Suprapubic skin (tissue), 4 donors: ENCODE results near the gene MRPS34. TPM values are rescaled to one million over a fixed set of nuclear protein-coding genes. Genes with fewer than 3 reads are reported as not detected.

Experiments
- DNase-seq, 2 donors: peaks; one replicate each; pipeline ENCODE4 v3.0.0-alpha.2; 2019; ENCODE audit warnings: low spot score in 2 of 2
- H3K27ac ChIP-seq: fragments of 200-600 bp; sonication (generic); one replicate; pipeline ENCODE4 v1.5.1; 2019
- H3K27me3 ChIP-seq: fragments of 200-600 bp; sonication (generic); one replicate; pipeline ENCODE4 v1.5.1; 2019
- H3K36me3 ChIP-seq: fragments of 200-600 bp; sonication (generic); one replicate; pipeline ENCODE4 v1.5.1; 2019
- H3K4me1 ChIP-seq: fragments of 200-600 bp; sonication (generic); one replicate; pipeline ENCODE4 v1.5.1; 2019
- H3K4me3 ChIP-seq: fragments of 200-600 bp; sonication (generic); one replicate; pipeline ENCODE4 v1.5.1; 2019; ENCODE audit warnings: mild to moderate bottlenecking
- H3K9me3 ChIP-seq: fragments of 200-600 bp; sonication (generic); one replicate; pipeline ENCODE4 v1.5.1; 2019
- EP300 ChIP-seq: sonication (generic); formaldehyde crosslinking; IDR thresholded peaks from one replicate; pipeline ENCODE4 v1.6.1; 2017; ENCODE audit warnings: antibody characterized with exemption
- POLR2A ChIP-seq, 2 donors: fragments of 450-650 bp; IDR thresholded peaks; one replicate each; pipeline ENCODE4 v1.6.1; 2017; ENCODE audit warnings: antibody characterized with exemption in 2 of 2, mild to moderate bottlenecking in 2 of 2, moderate library complexity in 2 of 2
- POLR2AphosphoS5 ChIP-seq, 3 donors: sonication (generic); formaldehyde crosslinking; IDR thresholded peaks; one replicate each; pipeline ENCODE4 v1.6.1; 2017; ENCODE audit warnings: antibody characterized with exemption in 3 of 3
- WGBS: methylation state at CpG from one replicate; pipeline ENCODE4 v1.1.5; 2018; 5-methylcytosine and 5-hydroxymethylcytosine counted together
- total RNA-seq, 4 donors: library from RNA; depleted of rRNA; stranded (reverse); fragments of >200 nt; gene quantifications; one replicate each; pipeline ENCODE4 v1.1.0, GENCODE V29; 2016
- TF ChIP-seq, protein P1 (sequence below), 2 donors: fragments of 200-600 bp in 1 of 2; fragments of 450-650 bp in 1 of 2; sonication (generic) in 1 of 2; IDR thresholded peaks; one replicate each; pipeline ENCODE4 v1.5.1; 2016 to 2019; ENCODE audit warnings: antibody characterized with exemption in 2 of 2, mild to moderate bottlenecking in 1 of 2, moderate library complexity in 1 of 2

Gene MRPS34
- total RNA-seq, 4 donors from 2014 or later: 46.8 to 74.3 (median 64.9) TPM

DNA sequence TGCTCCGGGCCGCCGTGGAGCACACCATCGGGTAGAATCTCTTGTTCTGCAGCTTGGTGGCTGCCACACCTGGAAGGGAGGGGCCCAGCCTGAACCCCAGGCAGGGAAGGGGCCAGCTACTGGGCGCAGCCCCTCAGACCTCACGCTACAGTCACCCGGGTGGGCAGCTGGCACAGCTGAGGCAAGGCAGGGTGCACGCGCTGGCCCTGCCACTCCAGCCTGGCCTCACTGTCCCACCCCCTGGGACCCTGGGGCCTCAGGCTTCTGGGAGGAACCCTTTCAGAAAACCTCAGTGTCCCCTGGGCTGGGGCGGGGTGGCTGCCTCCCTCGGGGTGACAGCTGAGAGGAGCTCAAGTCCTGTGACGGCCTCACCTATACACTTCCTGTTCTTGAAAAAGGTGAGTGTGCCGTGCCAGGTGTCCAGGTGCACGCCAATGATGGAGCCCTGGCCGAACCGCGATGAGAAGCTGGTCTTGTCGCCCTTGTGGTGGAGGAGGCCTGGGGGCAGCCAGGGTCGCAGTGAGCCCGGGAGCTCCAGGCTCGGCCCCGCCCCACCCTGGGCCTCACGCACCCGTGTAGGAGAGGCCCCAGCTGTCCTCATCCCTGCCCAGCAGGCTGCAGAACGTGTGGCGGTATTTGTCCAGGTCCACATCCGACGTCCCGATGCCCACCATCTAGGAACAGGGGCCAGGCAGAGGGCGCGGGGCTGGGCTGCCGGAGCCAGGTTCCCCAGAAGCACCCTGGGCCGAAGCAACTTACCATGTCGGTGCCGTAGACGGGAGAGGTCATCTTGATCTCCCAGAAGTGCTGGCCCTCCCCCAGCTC lies 4.7 kb upstream of the MRPS34 start:
- no peak overlapping the region for H3K27ac ChIP-seq
- no peaks in the 10 kb centered on the region for H3K27me3 ChIP-seq
- DNase-seq: no peak
- peaks cover 50% of the 10 kb centered on the region for H3K36me3 ChIP-seq
- TF ChIP-seq POLR2AphosphoS5 (IDR thresholded peaks at IDR 0.05): no peak
- TF ChIP-seq POLR2A (IDR thresholded peaks at IDR 0.05): no peak
- no peak for TF ChIP-seq EP300
- TF ChIP-seq, protein P1, sequence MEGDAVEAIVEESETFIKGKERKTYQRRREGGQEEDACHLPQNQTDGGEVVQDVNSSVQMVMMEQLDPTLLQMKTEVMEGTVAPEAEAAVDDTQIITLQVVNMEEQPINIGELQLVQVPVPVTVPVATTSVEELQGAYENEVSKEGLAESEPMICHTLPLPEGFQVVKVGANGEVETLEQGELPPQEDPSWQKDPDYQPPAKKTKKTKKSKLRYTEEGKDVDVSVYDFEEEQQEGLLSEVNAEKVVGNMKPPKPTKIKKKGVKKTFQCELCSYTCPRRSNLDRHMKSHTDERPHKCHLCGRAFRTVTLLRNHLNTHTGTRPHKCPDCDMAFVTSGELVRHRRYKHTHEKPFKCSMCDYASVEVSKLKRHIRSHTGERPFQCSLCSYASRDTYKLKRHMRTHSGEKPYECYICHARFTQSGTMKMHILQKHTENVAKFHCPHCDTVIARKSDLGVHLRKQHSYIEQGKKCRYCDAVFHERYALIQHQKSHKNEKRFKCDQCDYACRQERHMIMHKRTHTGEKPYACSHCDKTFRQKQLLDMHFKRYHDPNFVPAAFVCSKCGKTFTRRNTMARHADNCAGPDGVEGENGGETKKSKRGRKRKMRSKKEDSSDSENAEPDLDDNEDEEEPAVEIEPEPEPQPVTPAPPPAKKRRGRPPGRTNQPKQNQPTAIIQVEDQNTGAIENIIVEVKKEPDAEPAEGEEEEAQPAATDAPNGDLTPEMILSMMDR (IDR thresholded peaks at IDR 0.05): no peak
- H3K9me3 ChIP-seq: no peaks in the 10 kb centered on the region
- H3K4me1 ChIP-seq: peaks cover 34% of the 10 kb centered on the region
- no peak overlapping the region for H3K4me3 ChIP-seq
- WGBS: 81% methylated on average over 12 of the region's 36 CpGs

DNA sequence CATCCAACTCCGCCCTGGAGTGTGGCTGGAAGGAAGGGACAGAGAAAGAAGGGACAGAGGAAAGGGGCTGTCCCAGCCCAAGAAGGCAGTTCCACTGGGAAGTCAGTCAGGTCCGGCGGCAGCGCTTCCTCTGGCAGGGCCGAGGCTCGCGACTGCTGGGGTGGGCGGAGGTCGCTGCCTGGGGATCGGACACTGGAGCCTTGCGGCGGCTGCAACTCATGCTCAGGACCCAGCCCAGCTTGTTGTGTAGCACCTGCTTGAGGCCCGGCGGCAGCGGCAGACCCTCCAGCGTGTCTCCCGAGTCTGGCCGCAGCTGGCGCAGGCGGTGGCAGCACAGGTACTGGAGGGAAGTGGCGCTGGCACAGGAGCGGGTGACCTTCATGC lies 4.0 kb upstream of the MRPS34 start:
- WGBS: 81% methylated on average over 16 of the region's 22 CpGs
- DNase-seq: no peak
- H3K27me3 ChIP-seq: no peaks in the 10 kb centered on the region
- TF ChIP-seq POLR2AphosphoS5 (IDR thresholded peaks at IDR 0.05): no peak
- TF ChIP-seq, protein P1 (IDR thresholded peaks at IDR 0.05): no peak
- no peak for TF ChIP-seq EP300
- no peak for TF ChIP-seq POLR2A (IDR thresholded peaks at IDR 0.05)
- no peak overlapping the region for H3K27ac ChIP-seq
- no peak overlapping the region for H3K4me3 ChIP-seq
- H3K4me1 ChIP-seq: peaks cover 39% of the 10 kb centered on the region
- H3K9me3 ChIP-seq: no peaks in the 10 kb centered on the region
- peaks cover 50% of the 10 kb centered on the region for H3K36me3 ChIP-seq

DNA sequence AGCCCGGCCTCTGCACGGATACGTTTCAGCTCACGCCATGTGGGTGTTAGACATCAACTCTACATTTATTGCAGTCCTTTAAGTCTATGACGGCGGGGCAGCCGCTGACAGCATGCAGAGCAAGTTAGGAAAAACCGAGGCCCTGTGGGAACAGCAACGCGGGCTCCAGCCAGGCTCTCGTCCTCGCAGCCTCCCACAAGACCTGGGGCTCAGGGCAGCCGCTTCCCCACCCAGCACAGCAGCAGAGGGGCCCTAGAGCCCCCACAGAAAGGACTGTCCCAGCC lies 3.7 kb upstream of the MRPS34 start:
- peaks cover 50% of the 10 kb centered on the region for H3K36me3 ChIP-seq
- H3K27me3 ChIP-seq: no peaks in the 10 kb centered on the region
- TF ChIP-seq POLR2A (IDR thresholded peaks at IDR 0.05) (no peak), POLR2AphosphoS5 (IDR thresholded peaks at IDR 0.05) (no peak), EP300 (no peak)
- TF ChIP-seq, protein P1 (IDR thresholded peaks at IDR 0.05): no peak
- no peak overlapping the region for H3K4me3 ChIP-seq
- H3K4me1 ChIP-seq: peaks cover 40% of the 10 kb centered on the region
- DNase-seq: no peak
- 83% methylated on average over 10 of the region's 13 CpGs for WGBS
- H3K27ac ChIP-seq: no peak overlapping the region
- no peaks in the 10 kb centered on the region for H3K9me3 ChIP-seq

DNA sequence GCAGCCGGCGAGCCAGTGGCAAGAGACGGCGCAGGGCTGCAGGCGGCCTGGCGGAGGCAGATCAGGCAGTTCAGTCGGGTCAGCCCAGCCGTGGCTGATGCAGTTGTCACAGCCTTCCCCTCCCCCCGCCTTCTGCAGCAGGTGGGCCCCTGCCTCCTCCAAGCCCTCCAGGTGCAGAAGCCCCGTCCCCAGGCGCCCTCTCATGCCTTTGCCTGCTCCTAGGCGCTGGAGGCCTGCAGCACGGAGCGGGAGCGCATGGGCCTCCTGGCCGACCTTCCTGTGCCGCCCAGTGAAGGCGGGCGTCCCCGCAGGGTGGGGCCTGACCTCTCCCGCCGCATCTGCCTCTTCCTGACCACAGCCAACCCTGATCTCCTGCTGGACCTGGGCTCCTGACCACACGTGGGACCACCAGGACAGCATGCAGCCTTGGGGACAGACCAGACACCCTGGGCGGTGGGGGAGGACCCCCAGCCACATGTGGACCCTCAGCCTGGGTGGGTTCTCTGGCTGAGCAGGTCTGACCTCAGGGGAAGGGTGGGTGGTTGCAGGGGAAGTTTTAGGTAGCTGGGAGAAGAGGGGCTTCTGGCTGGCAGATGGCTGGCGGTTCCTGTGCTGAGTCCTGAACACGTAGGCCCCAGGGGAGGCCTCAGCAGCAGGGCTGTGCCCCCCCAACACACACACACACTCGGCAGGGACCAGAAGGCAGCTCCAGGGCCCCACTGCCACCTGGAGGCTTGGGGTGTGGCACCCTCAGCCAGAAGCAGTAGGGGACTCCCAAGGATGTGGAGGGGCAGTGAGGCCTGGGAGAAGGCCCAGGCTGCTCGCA lies 3.1 kb upstream of the MRPS34 start:
- Histone ChIP-seq H3K27me3 (no peaks in the 10 kb centered on the region), H3K9me3 (no peaks in the 10 kb centered on the region), H3K27ac (no peak overlapping the region), H3K4me1 (peaks cover 37% of the 10 kb centered on the region), H3K36me3 (peaks cover 50% of the 10 kb centered on the region), H3K4me3 (no peak overlapping the region)
- no peak for DNase-seq
- WGBS: 78% methylated on average over 13 of the region's 28 CpGs
- TF ChIP-seq POLR2A (IDR thresholded peaks at IDR 0.05): no peak
- TF ChIP-seq EP300: no peak

DNA sequence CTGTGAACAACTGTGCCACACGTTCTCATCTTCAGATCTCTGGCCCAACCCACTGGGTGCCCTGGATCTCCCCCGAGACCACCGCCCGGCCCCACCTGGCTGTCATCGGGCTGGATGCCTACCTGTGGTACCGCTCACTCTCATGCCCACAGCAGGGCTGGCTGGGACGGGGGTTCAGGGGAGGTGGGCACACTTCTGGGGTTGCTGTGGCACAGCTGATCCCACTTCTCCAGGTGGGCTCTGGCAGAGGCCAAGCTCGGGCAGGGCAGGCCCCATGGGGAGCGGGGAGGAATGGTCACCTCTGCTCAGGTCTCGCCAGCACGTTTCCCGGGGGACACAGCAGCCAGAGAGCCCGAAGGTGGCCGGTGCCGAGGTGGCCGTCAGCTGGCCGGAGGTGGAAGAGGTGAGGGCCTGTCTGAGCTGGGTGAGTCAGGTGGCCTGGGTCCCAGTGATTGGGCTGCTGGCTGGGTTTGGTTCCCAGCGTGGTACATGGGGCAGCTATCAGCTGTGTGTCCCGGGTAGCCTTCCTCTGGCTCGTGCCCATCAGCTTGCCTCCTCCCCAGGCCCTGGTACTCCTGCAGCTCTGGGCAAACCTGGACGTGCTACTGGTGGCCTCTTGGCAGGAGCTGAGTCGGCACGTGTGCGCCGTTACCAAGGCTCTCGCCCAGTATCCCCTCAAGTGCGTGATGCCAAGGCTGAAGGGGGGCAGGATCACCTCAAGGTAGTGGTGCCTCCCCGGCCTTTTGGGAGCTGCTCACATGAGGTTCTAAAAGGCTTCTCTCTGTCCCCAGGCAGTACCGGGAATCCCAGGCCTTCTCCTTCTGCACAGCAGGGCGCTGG lies 2.3 kb upstream of the MRPS34 start:
- DNase-seq: no peak
- Histone ChIP-seq H3K4me1 (peaks cover 39% of the 10 kb centered on the region), H3K9me3 (no peaks in the 10 kb centered on the region), H3K4me3 (no peak overlapping the region), H3K27me3 (no peaks in the 10 kb centered on the region), H3K36me3 (peaks cover 48% of the 10 kb centered on the region), H3K27ac (no peak overlapping the region)
- 89% methylated on average over 20 of the region's 30 CpGs for WGBS
- TF ChIP-seq, protein P1 (IDR thresholded peaks at IDR 0.05): no peak
- no peak for TF ChIP-seq POLR2A (IDR thresholded peaks at IDR 0.05)
- TF ChIP-seq POLR2AphosphoS5 (IDR thresholded peaks at IDR 0.05): no peak
- no peak for TF ChIP-seq EP300
